Testis (tissue), 2 donors: Measurements from ENCODE around the gene ITIH5.

Experiments
- CTCF ChIP-seq, 3 experiments: fragments of 450-650 bp in 2 of 3; fragments of 200-600 bp in 1 of 3; sonication (generic) in 1 of 3; IDR thresholded peaks; one replicate each; pipeline ENCODE4 v1.5.1; 2016 to 2019; ENCODE audit warnings: antibody characterized with exemption in 3 of 3, mild to moderate bottlenecking in 2 of 3, moderate library complexity in 1 of 3
- POLR2A ChIP-seq: fragments of 450-650 bp; IDR thresholded peaks from one replicate; pipeline ENCODE4 v1.6.1; 2017; ENCODE audit warnings: antibody characterized with exemption, mild to moderate bottlenecking, moderate library complexity

GRCh38 chr10:7704071-7705016, 37.6 kb upstream of the ITIH5 start:
- TF ChIP-seq CTCF (IDR thresholded peaks at IDR 0.05) (no peak), POLR2A (no peak)
